ENCODE results near the gene SLC25A21.

DNA sequence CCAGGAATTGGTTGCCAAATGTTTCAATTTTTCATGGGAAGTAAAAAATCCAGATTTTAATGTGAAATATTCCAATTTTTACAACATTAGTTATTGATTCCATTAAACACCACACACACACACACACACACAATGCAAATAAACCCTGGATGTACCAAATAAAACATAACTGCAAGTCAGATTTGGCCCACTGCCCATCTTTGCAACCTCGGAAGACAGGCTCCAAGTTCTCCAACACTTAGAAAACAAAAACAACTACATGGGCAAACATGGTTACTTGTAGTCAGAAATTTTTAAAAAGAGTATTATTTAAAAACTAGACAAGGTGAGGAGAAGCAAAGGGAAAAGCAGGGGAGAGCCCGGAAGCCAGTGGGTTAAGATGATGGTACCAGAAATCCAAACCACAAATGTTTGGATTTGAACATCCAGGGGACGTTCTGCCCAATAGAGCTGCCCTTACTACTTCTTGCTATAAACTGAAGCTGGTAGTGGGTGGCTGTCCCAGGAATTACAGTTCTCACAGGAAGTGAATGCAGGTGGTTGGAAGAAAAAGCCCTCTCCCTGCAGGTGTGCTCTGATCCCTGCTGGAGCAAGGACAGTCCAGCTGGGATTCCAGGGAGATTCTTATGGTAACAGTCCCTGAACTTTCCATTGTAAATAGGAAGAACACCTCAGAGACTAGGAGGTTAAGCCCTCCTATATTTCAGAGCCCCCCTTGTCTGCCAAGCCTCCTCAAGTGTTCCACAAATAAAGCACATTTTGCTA, 111.7 kb downstream of the SLC25A21 start:
- TF ChIP-seq JUNB (IDR thresholded peaks at IDR 0.05) (no peak), ZNF274 (IDR thresholded peaks at IDR 0.05; ENCODE audit: insufficient read depth, insufficient read length) (no peak), MYC (IDR thresholded peaks at IDR 0.05; ENCODE audit: insufficient read depth, insufficient read length, insufficient replicate concordance, low read length, severe bottlenecking) (no peak), POLR2A (IDR thresholded peaks at IDR 0.05; ENCODE audit: low read depth, low read length) (no peak), TAF1 (IDR thresholded peaks at IDR 0.05; ENCODE audit: borderline replicate concordance, low read depth, low read length) (no peak), RFX5 (IDR thresholded peaks at IDR 0.05; ENCODE audit: low read depth, low read length) (no peak), GATAD2B (conservative IDR thresholded peaks at IDR 0.05; ENCODE audit: low read depth) (no peak), SIN3A (IDR thresholded peaks at IDR 0.05; ENCODE audit: low read depth, low read length) (no peak), CHD4 (IDR thresholded peaks at IDR 0.05) (no peak), EP300 (IDR thresholded peaks at IDR 0.05; ENCODE audit: borderline replicate concordance in 1 of 2, control insufficient read depth in 1 of 2, low read depth in 2 of 2, low read length in 2 of 2) (no peak)
- TF ChIP-seq, protein P1, sequence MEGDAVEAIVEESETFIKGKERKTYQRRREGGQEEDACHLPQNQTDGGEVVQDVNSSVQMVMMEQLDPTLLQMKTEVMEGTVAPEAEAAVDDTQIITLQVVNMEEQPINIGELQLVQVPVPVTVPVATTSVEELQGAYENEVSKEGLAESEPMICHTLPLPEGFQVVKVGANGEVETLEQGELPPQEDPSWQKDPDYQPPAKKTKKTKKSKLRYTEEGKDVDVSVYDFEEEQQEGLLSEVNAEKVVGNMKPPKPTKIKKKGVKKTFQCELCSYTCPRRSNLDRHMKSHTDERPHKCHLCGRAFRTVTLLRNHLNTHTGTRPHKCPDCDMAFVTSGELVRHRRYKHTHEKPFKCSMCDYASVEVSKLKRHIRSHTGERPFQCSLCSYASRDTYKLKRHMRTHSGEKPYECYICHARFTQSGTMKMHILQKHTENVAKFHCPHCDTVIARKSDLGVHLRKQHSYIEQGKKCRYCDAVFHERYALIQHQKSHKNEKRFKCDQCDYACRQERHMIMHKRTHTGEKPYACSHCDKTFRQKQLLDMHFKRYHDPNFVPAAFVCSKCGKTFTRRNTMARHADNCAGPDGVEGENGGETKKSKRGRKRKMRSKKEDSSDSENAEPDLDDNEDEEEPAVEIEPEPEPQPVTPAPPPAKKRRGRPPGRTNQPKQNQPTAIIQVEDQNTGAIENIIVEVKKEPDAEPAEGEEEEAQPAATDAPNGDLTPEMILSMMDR (IDR thresholded peaks at IDR 0.05 in 2 of 3, conservative IDR thresholded peaks at IDR 0.05 in 1 of 3; ENCODE audit: control insufficient read depth in 2 of 3, extremely low read depth in 1 of 3, insufficient read depth in 1 of 3, low read depth in 3 of 3, low read length in 3 of 3) = no peak

All from GM12878 (cell line).